Erythroblast (primary cell): ENCODE data around the gene KRTAP10-3.

Source experiments
- GATA1 ChIP-seq: IDR thresholded peaks from 2 replicates; pipeline ENCODE4 v1.6.1; 2011; ENCODE audit warnings: low read depth, mild to moderate bottlenecking, control low read depth, low read length, moderate library complexity
- POLR2A ChIP-seq: IDR thresholded peaks from 2 replicates; pipeline ENCODE4 v1.6.1; 2011; ENCODE audit warnings: mild to moderate bottlenecking, low read length

GRCh38 chr21:44551340-44551961 lies 7.1 kb downstream of the KRTAP10-3 start, which contains the start of gene KRTAP10-2:
- TF ChIP-seq POLR2A = no peak
- no peak for TF ChIP-seq GATA1
